ENCODE results near the gene TADA1. TPM values are rescaled to one million over a fixed set of nuclear protein-coding genes. Genes with fewer than 3 reads are reported as not detected.

TADA1 gene
- 9.8 and 9.9 TPM in 2 replicates for total RNA-seq

DNA sequence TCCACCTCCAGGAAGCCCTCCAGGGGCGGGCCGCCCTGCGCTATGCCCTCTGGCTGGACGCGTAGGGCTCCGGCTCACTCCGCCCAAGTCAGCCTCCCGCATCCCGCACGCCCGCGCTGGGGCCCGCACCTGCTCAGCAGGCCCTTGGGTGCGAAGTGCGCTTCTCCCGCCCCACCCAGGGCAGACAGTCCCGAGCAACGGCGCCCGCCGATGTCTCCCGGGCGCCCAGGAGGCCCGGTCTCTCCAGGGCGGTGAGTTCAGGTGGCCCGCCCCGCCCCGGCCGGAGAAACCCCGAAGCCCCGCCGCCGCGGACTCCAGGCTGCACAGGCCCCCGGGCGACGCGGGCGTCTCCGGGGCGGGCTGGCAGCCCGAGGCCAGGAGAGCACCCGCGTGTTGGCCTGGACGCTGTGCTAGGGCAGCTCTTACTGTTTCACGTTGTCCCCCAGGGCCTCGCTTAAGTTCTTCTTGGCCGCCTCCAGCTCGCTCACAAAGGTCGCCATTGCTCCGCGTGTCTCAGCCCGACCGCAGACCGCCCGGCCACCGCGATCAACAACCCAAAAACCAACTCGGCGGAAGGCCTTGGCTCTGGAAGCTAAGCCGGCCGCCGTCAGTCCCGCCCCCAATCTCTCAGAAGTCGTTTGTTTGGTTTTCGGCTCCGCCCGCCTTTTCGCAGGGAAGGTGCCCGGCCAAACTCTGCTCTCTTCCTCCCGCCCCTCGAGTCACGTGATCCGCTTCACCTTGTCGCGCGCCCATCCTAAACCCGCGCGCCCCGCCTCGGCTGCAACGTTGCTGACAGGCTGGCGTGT is at the start of gene TADA1:
Gene TADA1, minus strand, starts transcription at position 531 of the 806 bp plus-strand sequence. Its CDS starts 31 bp downstream, at position 500.

GRCh38 chr1:166838766-166839599 is 37.1 kb downstream of the TADA1 start, which contains the start of gene POGK:
POGK (plus strand) TSS chr1:166839475; CDS start chr1:166840957, 1,482 bp downstream.

Other genes with a start within 250 kb of the TADA1 start
- gene POGK, start 36.8 kb downstream of the TADA1 start, total RNA-seq, result 16.6 and 18.0 TPM in 2 replicates
- gene ILDR2, start 99.3 kb upstream of the TADA1 start, total RNA-seq, result not detected in 2 replicates
- gene MAEL, start 113.0 kb upstream of the TADA1 start, total RNA-seq, result not detected in 2 replicates
- gene GPA33, start 214.1 kb upstream of the TADA1 start, total RNA-seq, result not detected in 2 replicates
- not detected in 2 replicates for gene STYXL2, start 217.8 kb upstream of the TADA1 start, total RNA-seq

All from airway epithelial cell (primary cell).